HG02973 (cell line): ENCODE measurements around the gene ZNF830.
"Not testable (repeated sequence)": the region's sequence is repeated elsewhere in the genome, so short reads cannot be mapped to it uniquely, and the experiment has no call there.

Experiments used
- ATAC-seq: cut with Tn5 transposase; IDR thresholded peaks from one replicate; pipeline ENCODE4 v1.9.1; 2021; ENCODE audit warnings: moderate library complexity; ENCODE audit not compliant: unreplicated experiment

Gene ZNF830, protein sequence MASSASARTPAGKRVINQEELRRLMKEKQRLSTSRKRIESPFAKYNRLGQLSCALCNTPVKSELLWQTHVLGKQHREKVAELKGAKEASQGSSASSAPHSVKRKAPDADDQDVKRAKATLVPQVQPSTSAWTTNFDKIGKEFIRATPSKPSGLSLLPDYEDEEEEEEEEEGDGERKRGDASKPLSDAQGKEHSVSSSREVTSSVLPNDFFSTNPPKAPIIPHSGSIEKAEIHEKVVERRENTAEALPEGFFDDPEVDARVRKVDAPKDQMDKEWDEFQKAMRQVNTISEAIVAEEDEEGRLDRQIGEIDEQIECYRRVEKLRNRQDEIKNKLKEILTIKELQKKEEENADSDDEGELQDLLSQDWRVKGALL

DNA sequence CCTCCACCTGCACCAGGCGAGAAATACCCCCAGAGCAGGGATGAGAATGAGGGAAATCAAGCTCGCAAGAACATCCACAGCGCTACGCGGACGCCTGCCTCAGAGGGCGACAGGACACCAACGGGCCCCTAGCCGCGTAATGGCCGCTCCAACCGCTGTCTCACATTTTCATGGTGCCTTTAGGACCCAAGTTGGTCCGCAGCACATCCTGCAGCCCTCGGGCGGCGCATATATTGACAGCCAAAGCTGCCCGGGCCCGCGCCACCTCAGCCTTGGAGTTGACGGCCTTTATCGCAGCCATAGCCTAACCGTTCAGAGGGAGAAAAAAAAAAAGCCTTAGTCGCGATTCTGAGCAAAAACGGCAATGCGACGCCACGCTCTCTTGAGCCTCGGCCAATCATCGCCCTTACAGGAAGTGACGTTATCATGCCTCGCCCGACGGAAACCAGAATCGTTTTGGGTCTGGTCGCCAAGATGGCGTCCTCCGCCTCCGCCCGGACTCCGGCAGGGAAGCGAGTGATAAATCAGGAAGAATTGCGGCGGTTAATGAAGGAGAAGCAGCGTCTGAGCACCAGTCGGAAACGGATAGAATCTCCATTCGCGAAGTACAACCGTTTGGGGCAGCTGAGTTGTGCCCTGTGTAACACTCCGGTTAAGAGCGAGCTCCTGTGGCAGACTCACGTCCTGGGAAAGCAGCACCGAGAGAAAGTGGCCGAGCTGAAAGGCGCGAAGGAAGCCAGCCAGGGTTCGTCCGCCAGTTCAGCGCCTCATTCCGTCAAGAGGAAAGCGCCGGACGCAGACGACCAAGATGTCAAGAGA, at the start of gene ZNF830, which contains the start of gene CCT6B:
Gene ZNF830, plus strand, starts transcription at position 448 of the 819 bp plus-strand sequence. Its CDS starts 27 bp downstream, at position 475.
Gene CCT6B, minus strand, starts transcription at position 368 of the 819 bp plus-strand sequence. Its CDS starts 67 bp downstream, at position 301.
- peak; percentile 82 for ATAC-seq

DNA sequence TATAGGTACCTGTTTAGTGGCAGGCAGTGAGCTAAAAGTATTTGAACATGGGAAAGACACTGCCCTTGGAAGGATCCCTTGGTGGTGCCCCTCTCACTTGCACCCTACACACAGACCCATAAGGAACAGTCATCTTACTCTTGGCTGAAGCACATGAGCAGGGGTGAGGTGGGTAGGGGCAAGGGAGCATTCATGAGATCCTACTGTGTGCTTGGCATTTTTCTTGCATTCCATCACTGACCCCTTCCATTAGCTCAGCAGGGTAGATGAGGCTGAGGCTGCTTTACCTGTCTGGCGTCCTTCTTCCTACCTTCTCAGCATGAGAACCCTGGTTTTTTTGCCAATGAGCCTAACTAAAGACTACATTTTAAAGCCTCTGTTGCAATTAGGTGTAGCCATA, 48.3 kb upstream of the ZNF830 start:
- ATAC-seq: no peak

DNA sequence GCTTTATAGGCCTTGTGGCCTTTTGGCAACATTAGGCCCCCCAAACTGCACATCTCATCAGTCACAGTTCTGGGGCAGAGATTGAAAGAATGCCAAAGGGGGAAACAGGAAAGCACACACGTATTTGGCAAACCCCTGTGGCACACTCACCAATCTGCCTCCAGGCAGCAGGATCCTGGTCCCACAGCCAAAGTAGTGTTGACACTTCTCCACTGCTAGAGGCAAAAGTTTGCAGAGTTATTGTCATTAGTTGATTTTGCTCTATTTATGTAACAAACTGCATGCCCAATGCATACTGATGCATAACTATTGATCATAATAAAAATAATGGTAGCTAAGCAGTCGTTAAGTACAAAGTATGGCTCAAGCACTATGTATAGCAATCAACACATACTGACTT, 45.2 kb upstream of the ZNF830 start:
- no peak for ATAC-seq

DNA sequence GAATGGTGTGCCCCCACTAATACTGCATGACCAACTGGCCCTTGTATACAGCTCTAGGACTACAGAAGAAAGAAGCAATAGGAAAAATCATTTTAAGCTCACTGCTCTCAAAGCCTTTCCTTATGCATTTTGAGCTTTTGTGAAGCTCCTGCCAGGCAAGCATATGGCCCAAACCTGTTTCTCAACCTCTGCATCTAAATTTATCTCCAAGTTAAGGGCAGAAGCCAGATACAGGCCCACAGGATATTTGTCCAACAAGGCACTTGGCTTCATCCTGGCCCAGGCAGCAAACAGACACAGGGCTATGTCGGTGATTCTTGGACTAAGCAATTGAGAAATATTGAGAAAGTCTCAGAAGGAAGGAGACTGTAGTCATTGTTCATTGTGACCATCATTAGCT, 44.0 kb upstream of the ZNF830 start:
- ATAC-seq: no peak

DNA sequence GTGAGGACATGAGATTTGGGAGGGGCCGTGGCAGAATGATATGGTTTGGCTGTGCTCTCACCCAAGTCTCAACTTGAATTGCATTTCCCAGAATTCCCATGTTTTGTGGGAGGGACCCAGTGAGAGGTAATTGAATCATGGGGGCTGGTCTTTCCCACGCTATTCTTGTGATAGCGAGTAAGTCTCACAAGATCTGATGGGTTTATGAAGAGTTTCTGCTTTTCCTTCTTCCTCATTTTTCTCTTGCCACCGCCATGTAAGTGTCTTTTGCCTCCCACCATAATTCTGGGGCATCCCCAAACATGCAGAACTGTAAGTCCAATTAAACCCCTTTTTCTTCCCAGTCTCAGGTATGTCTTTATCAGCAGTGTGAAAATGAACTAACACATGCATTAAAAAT, 40.7 kb upstream of the ZNF830 start:
- no peak for ATAC-seq

DNA sequence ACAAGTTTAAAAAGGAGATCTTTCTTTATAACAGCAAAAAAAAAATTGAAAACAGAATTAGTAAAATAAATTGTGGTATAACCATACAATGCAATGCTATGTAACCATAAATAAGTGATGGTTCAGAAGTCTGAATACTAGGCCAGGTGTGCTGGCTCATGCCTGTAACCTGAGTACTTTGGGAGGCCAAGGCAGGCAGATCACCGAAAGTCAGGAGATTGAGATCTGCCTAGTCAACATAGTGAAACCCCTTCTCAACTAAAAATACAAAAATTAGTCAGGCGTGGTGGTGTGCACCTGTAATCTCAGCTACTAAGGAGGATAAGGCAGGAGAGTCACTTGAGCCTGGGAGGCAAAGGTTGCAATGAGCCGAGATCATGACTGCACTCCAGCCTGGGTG, 34.7 kb upstream of the ZNF830 start:
- no peak for ATAC-seq

DNA sequence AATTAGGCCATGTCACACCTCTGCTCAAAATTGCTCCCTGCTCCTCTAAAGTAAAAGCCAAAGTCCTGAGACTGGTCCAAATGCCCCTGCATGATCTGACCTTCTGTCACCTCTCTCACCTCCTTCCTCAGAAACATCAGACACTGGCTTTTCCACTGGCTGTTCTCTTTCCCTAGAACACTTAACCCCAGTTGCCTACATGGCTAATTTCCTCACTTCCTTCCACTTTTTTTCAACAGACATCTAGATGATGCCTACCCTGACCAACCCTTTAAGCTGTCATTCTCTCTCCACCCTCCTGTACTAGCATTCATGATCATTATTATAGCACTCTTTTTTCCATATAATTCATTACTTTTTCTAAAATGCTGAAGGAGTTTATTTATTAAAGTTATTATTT, 31.1 kb upstream of the ZNF830 start:
- no peak for ATAC-seq

DNA sequence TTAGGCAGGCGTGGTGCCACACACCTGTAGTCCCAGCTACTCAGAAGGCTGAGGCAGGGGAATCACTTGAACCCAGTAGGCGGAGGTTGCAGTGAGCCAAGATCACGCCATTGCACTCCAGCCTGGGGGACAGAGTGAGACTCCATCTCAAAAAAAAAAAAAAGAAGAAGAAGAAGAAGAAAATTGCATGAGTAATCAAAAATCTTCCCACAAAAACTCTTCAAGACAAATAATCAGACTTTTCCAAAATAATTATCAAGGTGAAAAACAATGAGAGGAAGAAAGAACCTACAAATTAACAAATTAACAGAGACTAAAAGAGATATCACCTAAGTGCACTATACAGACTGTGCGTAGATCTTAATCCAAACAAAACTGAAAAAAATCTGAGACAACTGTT, 10.6 kb upstream of the ZNF830 start:
- not testable (repeated sequence) for ATAC-seq

DNA sequence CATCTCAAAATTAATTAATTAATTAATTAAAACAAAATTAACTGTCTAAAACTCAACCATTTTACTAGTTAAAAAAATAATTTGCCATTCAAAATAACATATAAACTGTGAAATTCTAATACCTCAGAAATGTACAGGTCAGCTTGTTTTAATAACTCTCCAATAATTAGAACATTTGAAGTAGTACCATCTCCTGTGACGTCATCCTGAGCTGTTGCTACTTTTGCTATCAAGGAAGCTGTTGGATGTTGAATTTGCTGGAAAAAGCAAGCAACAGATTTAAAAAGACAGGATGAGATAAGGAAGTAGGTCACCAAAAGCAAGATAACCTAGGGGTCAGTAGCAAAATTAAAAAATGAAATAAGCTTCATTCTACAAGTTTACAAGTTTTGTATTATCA, 2.9 kb upstream of the ZNF830 start:
- no peak for ATAC-seq

DNA sequence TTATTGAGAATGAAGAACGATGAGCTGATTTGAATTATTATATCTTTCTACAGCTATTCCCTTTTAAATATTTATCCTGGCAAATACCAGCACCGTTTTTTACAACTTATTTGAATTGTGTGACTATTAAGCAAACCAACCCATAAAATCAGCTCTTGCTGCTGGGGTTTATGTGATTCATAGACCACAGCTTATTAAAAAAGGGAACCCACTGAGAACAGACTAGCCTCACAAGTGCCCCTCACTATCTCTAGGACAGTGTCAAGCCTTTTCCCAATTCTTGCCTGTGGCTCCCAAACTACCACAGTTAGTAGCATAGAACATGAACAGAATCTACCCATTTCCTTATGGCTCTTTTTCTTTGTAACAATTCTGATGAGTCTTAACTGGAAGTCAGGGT, 12.8 kb downstream of the ZNF830 start:
- no peak for ATAC-seq

DNA sequence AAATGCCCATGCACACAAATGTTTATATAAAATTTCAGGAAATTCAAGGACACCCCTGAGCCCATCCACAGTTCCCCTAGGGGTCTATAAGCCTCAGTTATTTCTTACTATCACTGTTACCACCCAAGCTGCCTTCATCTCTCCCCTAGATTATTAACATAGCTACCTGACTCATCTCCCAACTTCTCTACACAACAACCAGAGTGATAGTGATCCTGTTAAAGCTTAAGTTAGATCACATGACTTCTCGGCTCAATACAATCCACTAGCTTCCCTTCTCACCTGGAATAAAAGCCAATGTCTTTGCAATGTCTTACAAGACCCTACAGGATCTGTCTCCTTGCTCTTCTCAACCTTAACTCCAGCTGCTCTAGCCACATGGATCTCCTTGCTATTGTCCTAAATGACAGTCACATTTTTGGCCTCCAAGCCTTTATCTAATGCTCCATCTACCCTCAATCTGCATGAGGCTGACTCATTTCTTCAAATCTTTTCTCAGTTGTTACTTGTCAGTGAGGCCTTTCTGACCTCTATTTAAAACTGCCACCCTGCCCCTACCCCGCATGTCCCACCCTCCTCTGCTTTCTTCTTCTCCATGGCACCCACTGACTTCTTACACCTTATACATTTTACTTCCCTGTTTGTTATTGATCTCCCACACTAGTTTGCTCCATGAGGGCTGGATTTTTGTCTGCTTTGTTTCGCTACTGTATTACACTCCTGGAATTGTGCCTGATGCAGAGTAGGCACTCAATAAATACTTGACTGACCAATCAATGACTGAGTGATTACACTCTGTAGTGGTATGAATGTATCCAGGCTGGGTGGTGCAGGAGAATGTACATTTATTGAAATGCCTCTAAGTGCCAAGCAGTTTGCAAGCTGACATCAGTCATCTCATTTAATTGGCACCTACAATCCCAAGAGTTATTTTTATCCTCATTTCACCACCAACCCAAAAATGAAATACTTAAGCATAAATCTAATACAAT, 13.8 kb downstream of the ZNF830 start:
- ATAC-seq: no peak

DNA sequence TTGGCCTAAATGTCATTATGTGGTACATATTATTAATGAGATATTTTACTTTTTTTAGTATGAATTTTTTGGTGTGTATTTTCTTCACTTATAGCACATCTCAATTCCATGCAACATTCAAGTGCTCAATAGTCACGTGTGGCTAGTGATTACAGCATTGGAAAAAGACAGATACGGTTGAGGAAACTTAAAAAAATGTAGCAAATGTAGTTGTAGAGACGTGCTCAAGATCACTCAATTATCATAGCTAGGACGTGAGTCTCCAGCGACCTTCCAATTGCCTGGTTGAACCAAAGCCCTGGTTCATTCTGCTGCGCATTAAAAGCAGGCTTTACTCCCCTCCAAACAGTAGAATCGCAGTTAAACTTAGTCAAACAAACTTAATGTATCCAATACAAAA, 17.8 kb downstream of the ZNF830 start:
- no peak for ATAC-seq

DNA sequence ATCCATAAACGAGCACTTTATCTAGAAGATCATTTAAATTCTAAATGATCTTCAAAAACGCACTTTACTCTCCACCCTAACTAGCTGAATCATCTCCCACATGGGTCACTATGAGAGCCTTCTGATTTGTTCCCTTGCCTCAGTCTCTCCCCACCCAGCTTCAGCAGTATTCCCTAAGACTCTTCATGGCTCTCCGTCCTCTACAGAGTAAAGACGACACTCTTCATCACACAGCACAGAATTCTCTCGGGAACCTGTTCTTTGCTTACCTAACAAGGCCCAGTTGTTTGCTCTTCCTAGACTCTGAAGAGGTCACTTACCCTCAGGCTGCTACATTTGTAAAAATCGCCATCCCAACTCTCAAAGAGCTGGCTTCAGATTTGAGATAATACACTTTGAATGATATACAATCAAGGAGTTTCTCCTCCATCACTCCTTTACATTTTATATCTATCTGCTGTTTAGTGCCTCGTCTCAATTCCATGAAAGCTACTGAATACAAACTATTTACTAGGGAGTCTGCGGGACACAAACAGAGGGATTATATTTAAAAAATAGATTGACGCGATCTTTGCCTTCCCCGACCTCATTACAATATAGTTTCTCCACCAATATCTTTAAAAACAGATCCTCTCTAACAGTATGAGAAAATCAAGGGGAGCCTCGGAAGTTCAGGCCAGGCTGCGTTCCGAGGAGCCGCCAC, 18.5 kb downstream of the ZNF830 start:
- ATAC-seq: no peak

DNA sequence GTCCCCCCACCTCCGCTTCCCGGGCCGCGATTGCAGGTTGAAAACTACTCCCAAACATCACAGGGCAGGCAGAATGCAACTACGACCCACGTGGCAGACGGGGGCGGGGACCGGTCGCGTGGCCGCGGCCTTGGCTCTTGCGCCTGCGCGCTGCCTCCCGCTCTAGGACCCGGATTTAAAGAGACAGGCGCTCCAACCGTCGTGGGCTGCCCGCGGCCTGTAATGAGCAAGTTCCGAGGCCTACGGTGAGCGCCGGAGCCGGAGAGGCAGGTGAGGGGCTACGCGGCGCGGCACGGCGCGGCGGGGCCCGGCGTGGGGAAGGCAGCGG, 19.0 kb downstream of the ZNF830 start, which contains the start of gene LIG3:
Gene LIG3, plus strand, starts transcription at position 160 of the 328 bp plus-strand sequence. CDS start 2,494 bp downstream, outside the sequence.
- ATAC-seq: peak; percentile 66

DNA sequence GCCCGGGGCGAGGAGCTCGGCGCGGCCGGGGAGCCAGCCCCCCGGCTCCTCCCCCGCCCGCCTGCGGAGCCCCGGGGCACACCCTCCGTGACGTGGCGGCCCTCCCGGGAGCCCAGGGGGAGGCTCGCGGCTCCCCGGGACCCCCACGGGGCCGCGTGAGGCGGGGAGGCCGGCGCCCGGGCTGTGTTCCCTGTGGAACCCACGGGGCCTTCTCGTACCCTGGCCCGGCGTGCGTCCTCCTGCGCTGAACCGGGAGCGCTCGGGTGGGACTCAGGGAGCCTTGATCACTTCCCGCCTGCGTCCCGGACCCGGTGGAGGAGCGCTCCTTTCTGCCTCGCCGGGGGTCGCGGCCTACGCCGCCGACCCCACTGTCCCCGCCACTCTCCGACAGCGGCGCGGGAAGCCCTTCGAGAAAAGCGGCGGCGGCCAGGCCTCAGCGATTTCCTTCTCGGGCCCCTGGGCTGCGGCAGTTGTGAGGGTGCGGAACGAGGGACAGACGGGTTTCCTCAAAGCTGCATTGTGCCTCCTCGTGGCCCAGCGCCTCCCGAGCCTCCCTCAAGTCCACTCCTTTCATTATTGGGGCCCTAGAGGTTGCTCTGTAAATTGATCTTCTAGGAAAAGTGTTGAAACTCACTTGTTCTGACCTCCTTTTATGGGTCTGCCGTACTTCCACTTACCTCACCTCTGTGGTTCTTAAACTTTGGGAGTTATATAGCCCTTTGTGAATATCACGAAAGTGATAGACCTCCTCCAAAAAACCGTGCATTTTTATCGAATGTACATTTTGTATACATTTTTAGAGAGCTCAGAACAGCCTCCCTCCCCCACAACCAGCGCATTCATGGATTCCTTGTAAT, 19.6 kb downstream of the ZNF830 start:
- ATAC-seq: peak; percentile 66

DNA sequence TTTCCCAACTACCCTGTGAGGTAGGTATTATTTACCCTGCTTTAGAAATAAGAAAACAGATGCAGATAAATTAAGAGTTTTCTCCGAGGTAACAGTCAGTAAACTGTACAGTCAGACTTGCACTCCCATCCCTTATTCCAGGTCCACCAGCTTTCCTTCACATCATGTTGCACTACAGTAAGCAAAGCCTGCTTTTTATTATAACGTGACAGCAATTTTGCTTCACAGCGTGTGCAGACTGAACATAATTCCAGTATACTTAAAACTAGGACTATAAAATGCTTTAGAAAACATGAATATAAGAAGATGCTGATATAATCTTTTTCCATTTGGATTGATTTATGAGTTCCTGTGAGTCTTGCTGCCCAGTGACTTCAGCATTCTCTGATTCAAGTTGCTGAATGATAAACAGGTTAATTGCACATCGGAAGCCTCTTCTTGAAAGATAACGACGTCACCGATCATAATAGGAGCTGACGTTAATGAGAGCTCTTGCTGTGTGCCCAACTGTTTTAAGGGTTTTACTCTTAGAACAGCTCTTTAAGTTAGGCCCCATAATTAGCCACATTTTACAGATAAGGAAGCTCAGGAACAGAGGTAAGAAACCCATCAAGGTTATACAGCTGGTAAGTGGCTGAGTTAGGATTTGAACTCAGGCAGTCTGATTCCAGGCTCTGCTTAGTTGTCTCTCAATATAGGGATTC, 20.4 kb downstream of the ZNF830 start:
- no peak for ATAC-seq

DNA sequence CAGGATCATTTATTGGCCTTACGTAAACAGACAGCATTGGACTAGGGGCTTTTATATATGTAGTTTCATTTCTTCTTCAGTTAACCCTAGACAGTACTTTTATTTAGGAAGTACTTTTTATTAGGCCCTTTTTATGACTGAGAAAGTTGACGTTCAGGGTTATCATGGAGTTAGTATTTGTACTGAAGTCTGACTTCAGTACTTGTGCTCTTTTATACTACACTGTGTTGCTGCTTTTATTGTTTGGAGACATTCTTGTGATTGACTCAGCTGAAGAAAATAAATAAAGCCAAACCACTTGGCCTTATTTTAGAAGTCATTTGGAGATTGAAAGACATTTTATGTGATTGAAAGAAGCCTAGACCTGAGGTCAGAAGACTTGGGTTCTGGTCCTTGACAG, 25.9 kb downstream of the ZNF830 start:
- no peak for ATAC-seq

DNA sequence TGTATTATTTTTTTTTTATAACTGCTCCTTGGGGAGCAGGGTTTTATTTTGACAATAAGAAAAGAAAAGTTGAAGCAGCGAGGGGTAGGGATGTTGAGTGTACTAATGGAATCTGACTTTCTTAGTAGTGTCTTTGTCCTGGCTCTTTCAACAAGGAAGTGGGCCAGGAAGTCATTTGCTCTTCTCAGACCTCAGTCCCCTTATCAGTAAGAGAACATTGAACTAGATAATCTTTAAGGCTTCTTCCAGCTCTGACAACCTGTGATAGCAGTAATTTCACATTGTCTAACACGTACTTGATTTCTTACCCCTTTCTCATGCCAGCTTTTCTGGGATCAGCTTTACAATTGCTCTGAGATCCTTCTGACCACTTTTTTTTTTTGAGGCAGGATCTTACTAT, 27.3 kb downstream of the ZNF830 start:
- no peak for ATAC-seq

DNA sequence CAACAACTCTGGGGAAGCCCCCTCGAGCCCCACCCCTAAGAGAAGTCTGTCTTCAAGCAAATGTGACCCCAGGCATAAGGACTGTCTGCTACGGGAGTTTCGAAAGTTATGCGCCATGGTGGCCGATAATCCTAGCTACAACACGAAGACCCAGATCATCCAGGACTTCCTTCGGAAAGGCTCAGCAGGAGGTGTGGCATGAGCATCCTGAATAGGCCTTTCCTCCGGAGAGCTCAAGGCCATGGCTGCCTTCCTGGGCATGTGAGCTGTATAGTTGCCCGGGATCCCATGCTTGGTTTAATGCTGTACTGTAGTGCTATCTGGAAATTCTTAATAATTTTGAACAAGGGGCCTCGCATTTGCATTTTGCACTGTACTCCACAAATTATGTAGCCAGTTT, 28.1 kb downstream of the ZNF830 start:
- no peak for ATAC-seq
